K562 (cell line): ENCODE data around the gene ZNF260. TPM values are rescaled to one million over a fixed set of nuclear protein-coding genes. Genes with fewer than 3 reads are reported as not detected.

ENCODE experiments used
- BCOR ChIP-seq: fragments of 450-650 bp; IDR thresholded peaks from 2 replicates; pipeline ENCODE4 v1.6.1; 2016
- DEAF1 ChIP-seq: fragments of 450-650 bp; formaldehyde crosslinking; IDR thresholded peaks from 2 replicates; pipeline ENCODE4 v1.4.0; 2020; ENCODE audit warnings: mild to moderate bottlenecking, moderate library complexity
- FOSL1 ChIP-seq: fragments of 200-800 bp; sonication (Bioruptor generic); conservative IDR thresholded peaks from 2 replicates; pipeline ENCODE4 v1.6.1; 2016; ENCODE audit warnings: missing genetic modification characterization, missing compliant biosample characterization
- FOXM1 ChIP-seq, 2 experiments: fragments of 450-650 bp in 1 of 2; sonication (generic) in 1 of 2; formaldehyde crosslinking in 1 of 2; IDR thresholded peaks; 2 replicates each; pipeline versions ENCODE4 v1.6.1 to v1.9.0; 2017 to 2022; ENCODE audit warnings: low read depth in 2 of 2, mild to moderate bottlenecking in 2 of 2, missing genetic modification reagents in 1 of 2, moderate library complexity in 1 of 2
- GATAD2B ChIP-seq: fragments of 450-650 bp; IDR thresholded peaks from 2 replicates; pipeline ENCODE4 v1.6.1; 2017; ENCODE audit warnings: mild to moderate bottlenecking, borderline replicate concordance
- HDAC8 ChIP-seq: fragments of 450-650 bp; IDR thresholded peaks from 2 replicates; pipeline ENCODE4 v1.6.1; 2016; ENCODE audit warnings: mild to moderate bottlenecking, missing genetic modification characterization, moderate library complexity, missing compliant biosample characterization
- HDGF ChIP-seq: fragments of 450-650 bp; IDR thresholded peaks from 2 replicates; pipeline ENCODE4 v1.6.1; 2016
- HIVEP1 ChIP-seq: fragments of 250-450 bp; sonication (Bioruptor Pico); IDR thresholded peaks from 2 replicates; pipeline ENCODE4 v1.4.0; 2020; ENCODE audit warnings: mild to moderate bottlenecking
- KLF13 ChIP-seq: fragments of 450-650 bp; IDR thresholded peaks from 2 replicates; pipeline ENCODE4 v1.6.1; 2016; ENCODE audit warnings: missing genetic modification characterization, low read depth, mild to moderate bottlenecking, missing compliant biosample characterization, moderate library complexity, borderline replicate concordance
- REST ChIP-seq, 2 experiments: fragments of 450-650 bp; formaldehyde crosslinking in 1 of 2; IDR thresholded peaks; 2 replicates each; pipeline versions ENCODE4 v1.4.0 to v1.6.1; 2014 to 2020; ENCODE audit warnings: mild to moderate bottlenecking in 2 of 2, borderline replicate concordance in 1 of 2, low read depth in 1 of 2
- TRIM24 ChIP-seq, 2 experiments: fragments of 450-650 bp; IDR thresholded peaks; 2 replicates each; pipeline ENCODE4 v1.6.1; 2016
- ZNF316 ChIP-seq: fragments of 450-650 bp; IDR thresholded peaks from 2 replicates; pipeline ENCODE4 v1.6.1; 2016
- polyA plus RNA-seq, 8 experiments: library from polyadenylated mRNA; depleted of rRNA in 4 of 8; stranded (reverse) in 5 of 8; unstranded in 3 of 8; fragments of >200 nt; fragmentation: Nextera tagmentation in 2 of 8; fragmentation: Illumina TruSeq in 1 of 8; extraction: Ambion mirVana in 2 of 8; extraction: Trizol in 1 of 8; gene quantifications; 2 replicates each; pipeline versions ENCODE4 v1.2.1 to v1.2.3, GENCODE V29; 2011 to 2014; ENCODE audit warnings: inconsistent platforms in 1 of 8, missing spikeins in 1 of 8
- total RNA-seq, 7 experiments: library from RNA; depleted of rRNA in 6 of 7; stranded (reverse); fragments of >200 nt in 6 of 7; fragmentation: Illumina TruSeq in 2 of 7; extraction: Trizol in 2 of 7; gene quantifications; 2 replicates each; pipeline versions ENCODE4 v1.2.1 to v1.2.3, GENCODE V29; 2011 to 2021; ENCODE audit warnings: low replicate concordance in 1 of 7
- TF ChIP-seq, protein P1 (sequence below): fragments of 450-650 bp; IDR thresholded peaks from 2 replicates; pipeline ENCODE4 v1.6.1; 2016; ENCODE audit warnings: missing biosample characterization, missing genetic modification characterization

ZNF260 gene
- total and polyA plus RNA-seq, 9 of the 15 experiments (the other 6 are each of a cell fraction or from before 2014, with no cell fraction given) = 2.6 to 16.6 (median 5.8) TPM

DNA sequence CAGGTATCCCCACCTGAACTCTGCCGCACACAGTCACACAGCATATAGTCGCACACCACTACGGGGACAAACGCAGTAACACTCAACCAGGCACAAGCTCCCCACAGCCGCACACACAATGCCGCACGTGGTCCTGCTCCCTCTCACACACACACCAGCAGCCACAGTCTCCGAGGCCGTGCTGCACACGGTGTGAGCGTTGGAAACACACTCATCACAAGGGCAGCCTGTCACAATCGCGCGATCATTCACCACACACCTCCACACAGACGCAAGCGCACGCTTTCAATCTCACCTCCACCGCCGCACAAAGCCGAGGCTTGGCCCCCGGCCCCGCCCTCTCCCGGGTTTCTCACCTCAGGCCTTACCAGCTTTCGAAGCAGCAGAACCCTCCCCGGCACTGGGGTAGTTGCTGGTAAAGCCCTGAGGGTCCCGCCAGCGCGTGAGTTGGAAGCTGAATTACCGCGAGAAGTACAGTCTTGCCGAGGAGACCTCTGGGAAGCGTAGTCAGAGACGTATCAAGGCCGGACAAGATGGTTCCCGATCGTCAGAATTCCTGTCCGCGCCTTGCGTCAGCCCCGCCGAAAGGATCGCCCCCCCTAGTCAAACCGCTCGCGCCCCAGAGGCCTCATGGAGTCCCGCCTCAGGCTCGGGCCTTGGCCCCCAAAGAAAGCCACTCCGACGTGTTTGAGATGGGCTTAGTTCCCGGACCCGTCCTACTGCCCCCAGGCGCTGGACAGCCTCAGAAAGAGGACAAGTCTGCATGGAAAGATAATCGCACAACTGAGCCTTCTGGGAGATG is 38.8 kb downstream of the ZNF260 start, which contains the start of gene ZNF566 (continued):
- TF ChIP-seq REST (IDR thresholded peaks at IDR 0.05; ENCODE audit: borderline replicate concordance) (no peak), REST (CRISPR knock-in tag; IDR thresholded peaks at IDR 0.05; ENCODE audit: low read depth) (peak; percentile 43; the same call in 1 of the 2 replicates), HIVEP1 (CRISPR knock-in tag) (no peak), DEAF1 (no peak), HDGF (peak; percentile 86; the same call in 1 of the 2 replicates), HDAC8 (0 out of 2 replicates have a peak, but pooled peaks have one; percentile 23), ZNF316 (no peak), BCOR (peak; percentile 58; the same call in 1 of the 2 replicates), TRIM24 (IDR thresholded peaks at IDR 0.05) (no peak; a peak in 2 of 4 replicates), GATAD2B (no peak), FOXM1 (IDR thresholded peaks at IDR 0.05; ENCODE audit: low read depth) (no peak), FOXM1 (CRISPR knock-in tag; IDR thresholded peaks at IDR 0.05; ENCODE audit: low read depth) (peak; percentile 73; the same call in 1 of the 2 replicates), FOSL1 (tag) (0 out of 2 replicates have a peak, but pooled peaks have one; percentile 25), KLF13 (tag) (0 out of 2 replicates have a peak, but pooled peaks have one; percentile 5)
- TF ChIP-seq, protein P1, sequence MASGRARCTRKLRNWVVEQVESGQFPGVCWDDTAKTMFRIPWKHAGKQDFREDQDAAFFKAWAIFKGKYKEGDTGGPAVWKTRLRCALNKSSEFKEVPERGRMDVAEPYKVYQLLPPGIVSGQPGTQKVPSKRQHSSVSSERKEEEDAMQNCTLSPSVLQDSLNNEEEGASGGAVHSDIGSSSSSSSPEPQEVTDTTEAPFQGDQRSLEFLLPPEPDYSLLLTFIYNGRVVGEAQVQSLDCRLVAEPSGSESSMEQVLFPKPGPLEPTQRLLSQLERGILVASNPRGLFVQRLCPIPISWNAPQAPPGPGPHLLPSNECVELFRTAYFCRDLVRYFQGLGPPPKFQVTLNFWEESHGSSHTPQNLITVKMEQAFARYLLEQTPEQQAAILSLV (tag) = peak; percentile 14; the same call in 1 of the 2 replicates
